NCI-H2081 treated with DMSO at 0.1 percent for 48 hours (cell line): ENCODE results near the gene PUDP.

Source experiments
- DNase-seq: peaks from one replicate; lab custom pipeline; 2025; lab: John Stamatoyannopoulos, UW

Gene PUDP

GRCh38 chrX:7146703-7147412 lies 1.1 kb downstream of the PUDP start:
- DNase-seq = no peak

- no peak for DNase-seq
Observed at GRCh38 chrX:7146020-7146702, 1.8 kb downstream of the PUDP start.

- no peak for DNase-seq
Observed at GRCh38 chrX:7145454-7145853, 2.5 kb downstream of the PUDP start.

- no peak for DNase-seq
Observed at GRCh38 chrX:7143941-7144525, 3.9 kb downstream of the PUDP start.

- no peak for DNase-seq
Observed at GRCh38 chrX:7143076-7143475, 4.9 kb downstream of the PUDP start.

- DNase-seq = no peak
Observed at GRCh38 chrX:7139202-7140081, 8.5 kb downstream of the PUDP start.

GRCh38 chrX:7134981-7135380 lies 13.0 kb downstream of the PUDP start:
- no peak for DNase-seq

GRCh38 chrX:7133050-7133440 lies 14.9 kb downstream of the PUDP start:
- DNase-seq = no peak

- DNase-seq = peak; percentile 33
Observed at GRCh38 chrX:7132335-7133049, 15.5 kb downstream of the PUDP start.

GRCh38 chrX:7131621-7132020 lies 16.3 kb downstream of the PUDP start:
- no peak for DNase-seq

GRCh38 chrX:7127056-7127455 lies 20.9 kb downstream of the PUDP start:
- no peak for DNase-seq

GRCh38 chrX:7120878-7121219 lies 27.1 kb downstream of the PUDP start:
- DNase-seq = no peak

GRCh38 chrX:7119950-7120877 lies 27.7 kb downstream of the PUDP start:
- peak; percentile 25 for DNase-seq

- DNase-seq = no peak
Observed at GRCh38 chrX:7117587-7117986, 30.4 kb downstream of the PUDP start.

GRCh38 chrX:7116081-7116480 lies 31.9 kb downstream of the PUDP start:
- DNase-seq = no peak

- no peak for DNase-seq
Observed at GRCh38 chrX:7115557-7115956, 32.4 kb downstream of the PUDP start.

GRCh38 chrX:7112071-7112470 lies 35.9 kb downstream of the PUDP start:
- DNase-seq = peak; percentile 73

GRCh38 chrX:7111518-7111917 lies 36.4 kb downstream of the PUDP start:
- DNase-seq = peak; percentile 58

- no peak for DNase-seq
Observed at GRCh38 chrX:7110821-7111276, 37.1 kb downstream of the PUDP start.
